HepG2 (cell line): ENCODE results near the gene LTC4S. TPM values are rescaled to one million over a fixed set of nuclear protein-coding genes. Genes with fewer than 3 reads are reported as not detected.

Experiments
- DR1 ChIP-seq: sonication (generic); formaldehyde crosslinking; IDR thresholded peaks from 2 replicates; pipeline ENCODE4 v1.8.0; 2021; ENCODE audit warnings: mild to moderate bottlenecking, missing genetic modification reagents, inconsistent platforms
- E2F2 ChIP-seq: sonication (generic); formaldehyde crosslinking; IDR thresholded peaks from 2 replicates; pipeline ENCODE4 v1.4.0; 2020; ENCODE audit warnings: missing genetic modification reagents, borderline replicate concordance
- FOXA1 ChIP-seq, 2 experiments: fragments of 450-650 bp in 1 of 2; sonication (generic) in 1 of 2; formaldehyde crosslinking in 1 of 2; IDR thresholded peaks; 2 replicates each; pipeline versions ENCODE4 v1.4.0 to v1.6.1; 2016 to 2020; ENCODE audit warnings: missing genetic modification reagents in 1 of 2
- HNRNPLL ChIP-seq: fragments of 200-400 bp; formaldehyde crosslinking; IDR thresholded peaks from 2 replicates; pipeline ENCODE4 v1.6.1; 2017; ENCODE audit warnings: mild to moderate bottlenecking, low read depth, low read length; ENCODE audit not compliant: poor library complexity, severe bottlenecking
- MAX ChIP-seq: IDR thresholded peaks from 2 replicates; pipeline ENCODE4 v1.6.1; 2012; ENCODE audit warnings: inconsistent platforms
- NFATC3 ChIP-seq: sonication (generic); formaldehyde crosslinking; IDR thresholded peaks from 2 replicates; pipeline ENCODE4 v1.5.1; 2020; ENCODE audit warnings: mild to moderate bottlenecking, missing genetic modification reagents
- RFXAP ChIP-seq: sonication (generic); formaldehyde crosslinking; IDR thresholded peaks from 2 replicates; pipeline ENCODE4 v1.4.0; 2020; ENCODE audit warnings: missing genetic modification reagents, borderline replicate concordance
- RORA ChIP-seq: sonication (generic); formaldehyde crosslinking; IDR thresholded peaks from 2 replicates; pipeline ENCODE4 v1.5.0; 2020; ENCODE audit warnings: mild to moderate bottlenecking, missing genetic modification reagents, moderate library complexity
- TAF1 ChIP-seq: sonication (generic); formaldehyde crosslinking; IDR thresholded peaks from 2 replicates; pipeline ENCODE4 v1.4.0; 2020; ENCODE audit warnings: missing genetic modification reagents
- THAP8 ChIP-seq: sonication (generic); formaldehyde crosslinking; IDR thresholded peaks from 2 replicates; pipeline ENCODE4 v1.5.1; 2020; ENCODE audit warnings: missing genetic modification reagents, mild to moderate bottlenecking, borderline replicate concordance
- ZBTB7A ChIP-seq: sonication (generic); formaldehyde crosslinking; IDR thresholded peaks from 2 replicates; pipeline ENCODE4 v1.8.0; 2022; ENCODE audit warnings: mild to moderate bottlenecking, missing genetic modification reagents
- ZMYM4 ChIP-seq: sonication (generic); formaldehyde crosslinking; IDR thresholded peaks from 2 replicates; pipeline ENCODE4 v1.8.1; 2023; ENCODE audit warnings: mild to moderate bottlenecking, missing genetic modification reagents
- ZNF331 ChIP-seq: sonication (generic); formaldehyde crosslinking; IDR thresholded peaks from 2 replicates; pipeline ENCODE4 v1.4.0; 2020; ENCODE audit warnings: missing genetic modification reagents
- ZNF407 ChIP-seq: sonication (generic); formaldehyde crosslinking; IDR thresholded peaks from one replicate; pipeline ENCODE4 v1.5.1; 2020; ENCODE audit warnings: mild to moderate bottlenecking, missing genetic modification reagents; ENCODE audit errors: not compliant biosample characterization
- ZNF577 ChIP-seq: sonication (generic); formaldehyde crosslinking; IDR thresholded peaks from 2 replicates; pipeline ENCODE4 v1.4.0; 2020; ENCODE audit warnings: mild to moderate bottlenecking, low read depth, missing genetic modification reagents, borderline replicate concordance
- ZSCAN12 ChIP-seq: sonication (generic); formaldehyde crosslinking; IDR thresholded peaks from 2 replicates; pipeline ENCODE4 v1.9.0; 2021; ENCODE audit warnings: mild to moderate bottlenecking, missing genetic modification reagents
- polyA plus RNA-seq, 8 experiments: library from polyadenylated mRNA; depleted of rRNA in 3 of 8; stranded (reverse) in 7 of 8; unstranded in 1 of 8; fragments of >200 nt; fragmentation: Illumina TruSeq in 4 of 8; extraction: Trizol in 4 of 8; gene quantifications; 2 replicates each; pipeline versions ENCODE4 v1.2.1 to v1.2.3, GENCODE V29; 2011 to 2016; ENCODE audit warnings: low read depth in 4 of 8, missing spikeins in 1 of 8, mixed read lengths in 1 of 8; ENCODE audit not compliant: insufficient read depth in 1 of 8
- total RNA-seq, 5 experiments: library from RNA; depleted of rRNA; stranded (reverse); fragments of >200 nt; fragmentation: Illumina TruSeq; extraction: Trizol; gene quantifications; 2 replicates each; pipeline ENCODE4 v1.2.3, GENCODE V29; 2016; ENCODE audit warnings: low read depth in 1 of 5

The LTC4S gene
- total and polyA plus RNA-seq, 2 of the 13 experiments (the other 11 are each of a cell fraction or from before 2014, with no cell fraction given) = 0.35 TPM; not detected in 1

- TF ChIP-seq ZNF407 (CRISPR knock-in tag) (no peak), RORA (CRISPR knock-in tag) (no peak), DR1 (peak; percentile 35; the same call in 1 of the 2 replicates), ZBTB7A (CRISPR knock-in tag) (0 out of 2 replicates have a peak, but pooled peaks have one; percentile 66), HNRNPLL (peak; percentile 15), NFATC3 (CRISPR knock-in tag) (no peak), RFXAP (CRISPR knock-in tag) (peak; percentile 24; the same call in 1 of the 2 replicates), FOXA1 (IDR thresholded peaks at IDR 0.05) (no peak), FOXA1 (CRISPR knock-in tag; IDR thresholded peaks at IDR 0.05) (peak; percentile 25; the same call in 1 of the 2 replicates), MAX (no peak), THAP8 (CRISPR knock-in tag) (0 out of 2 replicates have a peak, but pooled peaks have one; percentile 15), ZMYM4 (CRISPR knock-in tag) (0 out of 2 replicates have a peak, but pooled peaks have one; percentile 30), ZNF331 (CRISPR knock-in tag) (peak; percentile 53; the same call in 1 of the 2 replicates), ZSCAN12 (CRISPR knock-in tag) (0 out of 2 replicates have a peak, but pooled peaks have one; percentile 53), E2F2 (CRISPR knock-in tag) (peak; percentile 69; the same call in 1 of the 2 replicates), ZNF577 (CRISPR knock-in tag) (no peak), TAF1 (CRISPR knock-in tag) (peak; percentile 32)
Measured at GRCh38 chr5:179819296-179820126, 25.7 kb downstream of the LTC4S start (continued).
